HepG2 (cell line): ENCODE data around the gene FAM219B. TPM values are rescaled to one million over a fixed set of nuclear protein-coding genes. Genes with fewer than 3 reads are reported as not detected.

Experiments
- CHD4 ChIP-seq: fragments of 200-600 bp; sonication (generic); IDR thresholded peaks from 2 replicates; pipeline ENCODE4 v1.7.0; 2017; ENCODE audit warnings: mild to moderate bottlenecking, low read length, borderline replicate concordance
- DZIP1 ChIP-seq: sonication (generic); formaldehyde crosslinking; IDR thresholded peaks from 2 replicates; pipeline ENCODE4 v1.5.0; 2020; ENCODE audit warnings: mild to moderate bottlenecking, missing genetic modification reagents
- ETV6 ChIP-seq: sonication (generic); formaldehyde crosslinking; conservative IDR thresholded peaks from 2 replicates; pipeline ENCODE4 v1.4.0; 2020; ENCODE audit warnings: missing genetic modification reagents
- FOSL2 ChIP-seq: sonication (generic); formaldehyde crosslinking; IDR thresholded peaks from 2 replicates; pipeline ENCODE4 v1.4.0; 2020; ENCODE audit warnings: missing genetic modification reagents
- GATAD1 ChIP-seq: IDR thresholded peaks from 2 replicates; pipeline ENCODE4 v1.6.1; 2016; ENCODE audit warnings: missing genetic modification reagents, missing compliant biosample characterization
- HMGXB4 ChIP-seq, 2 experiments: sonication (generic) in 1 of 2; formaldehyde crosslinking in 1 of 2; IDR thresholded peaks; 2 replicates each; pipeline versions ENCODE4 v1.4.0 to v1.6.1; 2018 to 2020; ENCODE audit warnings: missing genetic modification reagents in 2 of 2, borderline replicate concordance in 1 of 2, low read depth in 1 of 2, mild to moderate bottlenecking in 1 of 2, missing biosample characterization in 1 of 2
- ISL2 ChIP-seq: sonication (generic); formaldehyde crosslinking; IDR thresholded peaks from 2 replicates; pipeline ENCODE4 v1.5.0; 2020; ENCODE audit warnings: missing genetic modification reagents
- JUND ChIP-seq: sonication (generic); formaldehyde crosslinking; IDR thresholded peaks from 2 replicates; pipeline ENCODE4 v1.8.0; 2022; ENCODE audit warnings: mild to moderate bottlenecking, missing genetic modification reagents
- KDM1A ChIP-seq: IDR thresholded peaks from 2 replicates; pipeline ENCODE4 v1.6.1; 2016; ENCODE audit warnings: missing compliant biosample characterization
- MYPOP ChIP-seq: sonication (generic); formaldehyde crosslinking; IDR thresholded peaks from 2 replicates; pipeline ENCODE4 v1.8.1; 2023; ENCODE audit warnings: mild to moderate bottlenecking, moderate library complexity, missing genetic modification reagents
- RNF2 ChIP-seq: fragments of 450-650 bp; conservative IDR thresholded peaks from 2 replicates; pipeline ENCODE4 v1.6.1; 2016; ENCODE audit warnings: low read depth
- SMYD3 ChIP-seq: sonication (generic); formaldehyde crosslinking; IDR thresholded peaks from 2 replicates; pipeline ENCODE4 v1.8.1; 2023; ENCODE audit warnings: mild to moderate bottlenecking, missing genetic modification reagents
- SP1 ChIP-seq, 2 experiments: fragments of 450-650 bp in 1 of 2; sonication (generic) in 1 of 2; formaldehyde crosslinking in 1 of 2; IDR thresholded peaks; 2 replicates each; pipeline versions ENCODE4 v1.4.0 to v1.6.1; 2016 to 2020; ENCODE audit warnings: missing genetic modification reagents in 1 of 2
- SP2 ChIP-seq: sonication (generic); formaldehyde crosslinking; IDR thresholded peaks from 2 replicates; pipeline ENCODE4 v1.5.1; 2020; ENCODE audit warnings: mild to moderate bottlenecking, missing genetic modification reagents
- SRSF1 ChIP-seq: fragments of 200-400 bp; formaldehyde crosslinking; optimal IDR thresholded peaks from 2 replicates; pipeline ENCODE3; 2017; ENCODE audit warnings: mild to moderate bottlenecking, low read depth, low read length, moderate library complexity
- TEAD3 ChIP-seq: optimal IDR thresholded peaks from 2 replicates; pipeline ENCODE3; 2016; ENCODE audit warnings: borderline replicate concordance
- TGIF2 ChIP-seq: IDR thresholded peaks from 2 replicates; pipeline ENCODE4 v1.6.1; 2016; ENCODE audit warnings: control low read depth, missing compliant biosample characterization
- THAP9 ChIP-seq: sonication (generic); formaldehyde crosslinking; IDR thresholded peaks from 2 replicates; pipeline ENCODE4; 2020; ENCODE audit warnings: missing genetic modification reagents, mild to moderate bottlenecking, borderline replicate concordance
- ZMYM4 ChIP-seq: sonication (generic); formaldehyde crosslinking; IDR thresholded peaks from 2 replicates; pipeline ENCODE4 v1.8.1; 2023; ENCODE audit warnings: mild to moderate bottlenecking, missing genetic modification reagents
- ZNF44 ChIP-seq: sonication (generic); formaldehyde crosslinking; IDR thresholded peaks from 2 replicates; pipeline ENCODE4 v1.5.1; 2020; ENCODE audit warnings: mild to moderate bottlenecking, missing genetic modification reagents
- ZNF564 ChIP-seq: sonication (generic); formaldehyde crosslinking; IDR thresholded peaks from 2 replicates; pipeline ENCODE4 v1.8.1; 2023; ENCODE audit warnings: mild to moderate bottlenecking, missing genetic modification reagents
- polyA plus RNA-seq, 8 experiments: library from polyadenylated mRNA; depleted of rRNA in 3 of 8; stranded (reverse) in 7 of 8; unstranded in 1 of 8; fragments of >200 nt; fragmentation: Illumina TruSeq in 4 of 8; extraction: Trizol in 4 of 8; gene quantifications; 2 replicates each; pipeline versions ENCODE4 v1.2.1 to v1.2.3, GENCODE V29; 2011 to 2016; ENCODE audit warnings: low read depth in 4 of 8, missing spikeins in 1 of 8, mixed read lengths in 1 of 8; ENCODE audit not compliant: insufficient read depth in 1 of 8
- total RNA-seq, 5 experiments: library from RNA; depleted of rRNA; stranded (reverse); fragments of >200 nt; fragmentation: Illumina TruSeq; extraction: Trizol; gene quantifications; 2 replicates each; pipeline ENCODE4 v1.2.3, GENCODE V29; 2016; ENCODE audit warnings: low read depth in 1 of 5

FAM219B gene
- total and polyA plus RNA-seq, 2 of the 13 experiments (the other 11 are each of a cell fraction or from before 2014, with no cell fraction given): 36.6 to 50.2 TPM

GRCh38 chr15:74873036-74873755 is 33.5 kb downstream of the FAM219B start, which contains the start of gene SCAMP2 (continued):
- no peak for TF ChIP-seq SMYD3
- TF ChIP-seq ZNF44 (CRISPR knock-in tag): peak; percentile 79; the same call in 1 of the 2 replicates
- peak in 1 of 2 experiments; percentile 58; a peak in 2 of 4 replicates for TF ChIP-seq HMGXB4 (CRISPR knock-in tag; IDR thresholded peaks at IDR 0.05; ENCODE audit: borderline replicate concordance in 1 of 2, low read depth in 1 of 2)
- TF ChIP-seq ETV6 (CRISPR knock-in tag): peak; percentile 63; the same call in 1 of the 2 replicates
- TF ChIP-seq KDM1A (CRISPR knock-in tag): no peak
- TF ChIP-seq ZMYM4 (CRISPR knock-in tag): peak; percentile 47
- 0 out of 2 replicates have a peak, but pooled peaks have one; percentile 49 for TF ChIP-seq MYPOP (CRISPR knock-in tag)
- peak; percentile 48; the same call in 1 of the 2 replicates for TF ChIP-seq THAP9 (CRISPR knock-in tag)
- no peak for TF ChIP-seq SP1 (IDR thresholded peaks at IDR 0.05)
- TF ChIP-seq SP1 (CRISPR knock-in tag; IDR thresholded peaks at IDR 0.05): peak; percentile 80
- TF ChIP-seq FOSL2 (CRISPR knock-in tag): 0 out of 2 replicates have a peak, but pooled peaks have one; percentile 30
- peak; percentile 93 for TF ChIP-seq SP2 (CRISPR knock-in tag)
- no peak for TF ChIP-seq ZNF564 (CRISPR knock-in tag)
- 0 out of 2 replicates have a peak, but pooled peaks have one; percentile 29 for TF ChIP-seq JUND (CRISPR knock-in tag)
- TF ChIP-seq RNF2: peak; percentile 73; the same call in 1 of the 2 replicates
- TF ChIP-seq DZIP1 (CRISPR knock-in tag): peak; percentile 77; the same call in 1 of the 2 replicates
- 0 out of 2 replicates have a peak, but pooled peaks have one; percentile 61 for TF ChIP-seq ISL2 (CRISPR knock-in tag)
- no peak for TF ChIP-seq CHD4
- peak; percentile 78 for TF ChIP-seq GATAD1 (CRISPR knock-in tag)
- peak; percentile 67; the same call in 1 of the 2 replicates for TF ChIP-seq TGIF2 (CRISPR knock-in tag)
- no peak for TF ChIP-seq SRSF1
- TF ChIP-seq TEAD3: no peak
